Activated CD8-positive, alpha-beta T cell treated with anti-CD3 and anti-CD28 coated beads, Interleukin-2, amount 10 ng/mL, durations not matched to agents 7 days and 5 days (primary cell): ENCODE data around the gene ULK2. TPM values are rescaled to one million over a fixed set of nuclear protein-coding genes. Genes with fewer than 3 reads are reported as not detected.

ENCODE experiments used
- total RNA-seq, 2 experiments: library from RNA; stranded (reverse); gene quantifications; one replicate each; pipeline ENCODE4 v1.2.3, GENCODE V29; 2021

The ULK2 gene
- total RNA-seq, 2 experiments from 2014 or later, result 8.7 to 9.5 TPM

Other genes starting within 250 kb of the ULK2 start
- gene ALDH3A2, start 219.2 kb downstream of the ULK2 start, total RNA-seq, result 10 to 100 TPM; 25.1 to 27.4 TPM
- gene SLC47A2, start 151.4 kb downstream of the ULK2 start, total RNA-seq, result not detected
- not detected for gene ALDH3A1, start 119.6 kb downstream of the ULK2 start, total RNA-seq
- 10 to 100 TPM; 40.8 to 40.9 TPM for gene AKAP10, start 109.9 kb upstream of the ULK2 start, total RNA-seq
- gene SPECC1, start 141.4 kb upstream of the ULK2 start, total RNA-seq, result 1 to 10 TPM; 4.2 to 5.3 TPM